ENCODE data around the gene PCCA.
"Not testable (repeated sequence)": the region's sequence is repeated elsewhere in the genome, so short reads cannot be mapped to it uniquely, and the experiment has no call there.

PCCA gene

DNA sequence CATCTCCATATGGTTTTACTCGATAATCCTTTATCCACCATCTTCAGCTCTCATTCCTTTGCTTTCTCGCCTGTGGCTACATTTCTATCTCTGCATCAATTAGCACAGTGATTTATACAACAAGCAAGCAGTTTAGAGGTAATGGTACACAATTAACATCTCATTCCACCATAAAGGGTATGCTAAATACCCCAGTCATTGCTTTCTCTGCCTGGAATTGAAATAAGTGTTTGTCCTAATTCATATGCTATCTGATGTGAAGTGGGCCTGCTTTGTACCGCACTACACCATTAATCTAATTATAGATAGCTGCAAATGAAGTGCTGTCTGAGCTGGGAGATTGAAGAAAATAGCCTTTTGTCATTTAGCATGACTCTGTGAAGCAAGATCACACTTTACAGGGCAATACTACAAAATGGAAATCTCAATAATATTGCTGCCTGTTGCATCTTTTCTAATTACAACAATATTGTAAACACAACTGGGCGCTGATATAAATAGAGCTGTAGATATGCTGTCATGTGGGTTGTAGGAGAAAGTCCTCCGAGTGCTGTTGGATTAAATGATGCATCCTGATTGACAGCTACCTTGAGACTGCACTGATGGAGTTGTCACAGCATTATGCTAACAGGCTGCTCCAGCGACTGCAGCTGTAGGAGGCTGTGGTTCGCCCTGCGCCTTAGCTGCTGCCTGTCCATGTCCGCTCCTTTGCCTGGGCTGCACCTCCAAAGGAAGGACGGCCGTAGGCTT is 421.5 kb downstream of the PCCA start:
- DNase-seq (ENCODE audit: low spot score), result no peak

GRCh38 chr13:100511466-100511865 is 422.6 kb downstream of the PCCA start:
- DNase-seq (ENCODE audit: low spot score), result no peak

DNA sequence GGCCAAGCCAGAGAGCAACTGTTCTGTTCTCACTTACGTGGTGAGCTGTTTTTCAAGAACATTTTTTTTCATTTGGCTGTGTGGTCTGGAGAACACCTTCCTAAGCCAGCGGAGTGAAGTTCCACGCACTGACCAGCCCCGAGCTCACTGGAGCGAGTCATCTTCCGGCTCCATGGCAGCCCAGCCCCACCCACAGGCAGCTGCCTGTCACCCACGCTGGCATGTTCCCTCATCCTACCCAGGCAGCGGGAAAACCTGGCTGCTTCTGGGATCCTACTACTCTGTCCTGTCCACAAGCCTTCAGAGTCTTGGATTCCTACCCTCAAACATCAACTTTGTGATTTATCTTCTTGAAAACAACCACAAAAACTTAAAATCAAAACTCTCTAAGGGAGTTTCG is 423.5 kb downstream of the PCCA start:
- DNase-seq (ENCODE audit: low spot score), result no peak

- no peak for DNase-seq (ENCODE audit: low spot score)
Observed at GRCh38 chr13:100513171-100513570, 424.3 kb downstream of the PCCA start.

DNA sequence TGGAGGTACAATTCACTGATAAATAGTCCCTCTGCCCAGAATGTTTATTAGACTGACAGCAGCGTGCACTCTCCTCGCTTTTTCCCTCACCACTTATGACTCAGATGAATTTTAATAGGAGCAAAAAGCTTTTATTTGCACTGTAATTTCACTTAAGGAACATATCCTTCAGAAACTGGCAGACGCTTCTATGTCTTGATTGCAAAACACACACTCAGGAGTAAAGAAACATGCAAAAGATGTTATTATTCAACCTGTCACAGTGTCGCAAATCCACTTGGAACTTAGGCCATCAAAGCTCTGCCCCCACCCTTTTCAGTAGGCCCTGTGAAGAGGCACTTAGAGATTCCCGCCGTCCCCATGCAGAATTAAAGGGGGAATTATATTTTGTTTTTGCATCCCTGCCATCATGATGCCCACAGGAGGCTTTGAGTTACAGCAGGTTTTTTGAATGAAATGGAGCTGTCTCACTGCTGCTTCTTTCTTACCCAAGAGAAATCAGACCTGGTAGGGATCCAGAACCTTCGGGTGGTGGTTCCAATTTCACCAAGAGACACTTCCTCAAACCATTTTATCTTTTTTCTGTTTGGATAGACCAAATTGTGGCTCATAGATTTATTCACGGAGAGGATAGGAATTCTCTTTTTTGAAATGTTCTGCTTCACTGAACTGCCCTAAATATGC is 425.2 kb downstream of the PCCA start:
- DNase-seq (ENCODE audit: low spot score), result no peak

- DNase-seq (ENCODE audit: low spot score), result peak; percentile 93
Observed at GRCh38 chr13:100514788-100515409, 426.0 kb downstream of the PCCA start.

DNA sequence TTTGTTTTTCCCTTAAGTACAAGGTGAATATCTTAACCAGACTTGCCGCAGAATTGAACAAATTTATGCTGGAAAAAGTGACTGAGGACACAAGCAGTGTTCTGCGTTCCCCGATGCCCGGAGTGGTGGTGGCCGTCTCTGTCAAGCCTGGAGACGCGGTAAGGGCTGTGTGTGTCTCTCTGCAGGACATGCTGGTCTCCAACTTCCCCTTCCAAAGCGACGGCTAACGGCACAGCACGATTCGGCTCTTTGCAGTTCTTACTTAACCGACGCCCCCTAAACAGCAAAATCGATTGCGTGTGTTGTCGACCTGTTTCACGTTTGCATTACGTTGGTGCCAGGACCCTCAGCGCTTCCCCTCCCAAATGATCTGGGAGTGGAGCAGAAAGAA is 426.5 kb downstream of the PCCA start:
- DNase-seq (ENCODE audit: low spot score), result no peak

- DNase-seq (ENCODE audit: low spot score), result no peak
Observed at GRCh38 chr13:100517135-100517534, 428.2 kb downstream of the PCCA start.

- DNase-seq (ENCODE audit: low spot score), result no peak
Observed at GRCh38 chr13:100517728-100518127, 428.8 kb downstream of the PCCA start.

- DNase-seq (ENCODE audit: low spot score), result no peak
Observed at GRCh38 chr13:100518394-100519062, 429.6 kb downstream of the PCCA start.

DNA sequence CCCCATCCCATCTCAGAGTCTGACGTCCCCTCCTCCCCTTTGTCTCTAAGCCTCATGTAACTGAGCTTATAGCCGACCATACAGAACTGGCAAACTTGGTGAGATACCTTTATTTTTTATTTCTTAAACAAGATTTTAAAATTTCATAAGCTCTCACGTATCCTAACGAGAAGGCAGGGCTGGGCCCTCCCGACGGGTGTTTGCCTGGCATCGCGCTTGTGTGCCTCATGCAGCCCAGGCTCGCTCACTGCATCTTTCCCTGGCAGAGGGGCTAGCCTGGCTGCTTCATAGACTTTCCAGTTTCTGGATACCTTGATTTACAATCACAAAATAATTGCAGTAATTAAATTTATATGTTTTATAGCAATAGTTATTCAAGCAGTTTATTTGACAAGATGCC is 430.7 kb downstream of the PCCA start:
- no peak for DNase-seq (ENCODE audit: low spot score)

DNA sequence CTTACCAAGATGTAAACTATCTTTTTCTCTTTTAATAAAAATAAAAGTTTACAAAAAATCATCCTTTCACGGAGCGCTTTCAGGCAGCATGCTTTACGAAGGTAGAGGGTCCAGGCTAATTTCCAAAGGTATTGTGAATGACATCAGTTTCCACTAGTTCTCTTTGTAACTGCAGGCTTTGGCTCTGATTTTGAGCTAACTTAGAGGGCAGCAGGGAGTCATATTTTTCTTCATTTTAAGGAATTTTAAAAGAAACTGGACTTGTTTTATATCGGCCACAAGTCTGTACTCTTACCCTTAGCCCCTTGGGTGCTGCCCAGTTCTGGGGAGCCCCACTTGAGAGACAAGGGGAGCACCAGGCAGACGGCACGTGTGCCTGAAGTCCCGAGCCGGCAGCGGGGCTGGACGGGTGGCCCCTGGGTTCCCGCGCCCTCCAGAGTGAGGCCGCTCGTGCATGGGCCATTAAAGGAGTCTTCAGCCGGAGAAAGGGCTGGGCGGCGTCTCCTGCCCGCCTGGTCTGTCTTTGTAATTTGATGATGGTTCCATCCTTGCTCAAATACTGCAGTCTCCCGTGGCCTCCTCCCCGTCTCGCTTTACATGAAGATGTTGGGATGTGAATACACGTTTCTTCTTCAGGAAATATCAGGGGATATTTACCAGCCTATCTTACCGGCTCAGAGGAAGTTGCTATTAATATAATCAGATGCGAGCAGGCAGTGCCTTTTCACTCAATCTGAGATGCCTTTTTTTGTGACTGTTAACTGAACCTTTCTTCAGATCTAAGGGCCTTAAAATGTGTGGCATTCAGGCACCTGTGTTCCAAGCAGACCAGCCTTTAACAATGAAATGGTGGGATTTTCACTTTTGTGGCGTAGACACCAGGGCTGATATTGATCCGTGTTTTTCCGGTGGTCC is 432.3 kb downstream of the PCCA start:
- DNase-seq (ENCODE audit: low spot score), result no peak

- DNase-seq (ENCODE audit: low spot score), result no peak
Observed at GRCh38 chr13:100521851-100522617, 433.1 kb downstream of the PCCA start.

DNA sequence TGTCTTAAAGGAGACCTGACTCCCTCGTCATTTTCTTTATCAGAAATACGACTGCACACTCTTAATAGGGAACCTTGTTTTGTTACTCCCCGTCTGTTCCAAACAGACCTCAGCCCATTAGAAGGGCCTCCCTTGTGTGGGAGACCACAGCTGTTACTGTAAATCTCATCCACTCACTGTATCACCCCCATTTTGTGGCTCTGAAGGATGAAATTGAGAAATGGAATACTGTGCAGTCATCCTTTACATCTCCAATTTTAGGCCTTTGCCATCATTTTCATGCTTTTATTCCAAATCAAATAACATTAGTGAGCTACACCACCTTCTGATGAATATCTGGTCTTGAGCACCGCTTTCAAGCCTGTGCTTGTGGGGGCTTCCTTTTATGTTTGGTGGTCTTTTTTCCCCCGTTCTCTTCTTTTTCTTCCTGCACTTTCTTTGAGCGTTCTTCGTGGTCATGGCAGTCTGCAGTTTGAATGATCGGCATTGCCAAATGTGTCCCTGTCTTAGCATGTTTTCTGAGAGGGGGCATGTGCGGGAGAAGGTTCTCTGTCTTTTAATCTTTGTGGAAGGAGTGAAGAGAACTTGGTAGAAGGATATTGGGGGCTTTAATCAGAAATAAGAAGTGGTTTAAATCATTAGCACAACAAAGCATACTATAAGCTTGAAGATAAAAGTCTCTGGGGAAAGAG is 433.9 kb downstream of the PCCA start:
- DNase-seq (ENCODE audit: low spot score), result no peak

DNA sequence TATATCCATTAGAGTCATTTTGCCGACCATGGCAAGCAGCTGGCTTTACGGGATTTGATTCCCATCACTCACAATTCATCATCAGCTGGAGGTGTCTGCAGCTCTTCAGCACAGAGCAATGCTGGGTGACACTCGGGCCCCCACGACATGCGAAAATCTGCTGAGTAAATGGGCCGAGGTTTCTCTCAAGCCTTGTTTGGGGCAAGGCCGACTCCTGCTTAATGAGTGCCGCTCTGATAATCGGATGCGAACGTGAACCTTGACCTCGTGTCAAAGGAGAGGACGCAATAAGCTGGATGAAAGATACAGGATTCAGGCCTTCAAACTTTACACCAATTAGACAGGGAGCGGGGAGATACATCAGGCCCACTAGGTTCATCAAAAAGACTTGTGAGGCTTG is 434.5 kb downstream of the PCCA start:
- no peak for DNase-seq (ENCODE audit: low spot score)

GRCh38 chr13:100523981-100524386 is 435.1 kb downstream of the PCCA start:
- DNase-seq (ENCODE audit: low spot score), result no peak

DNA sequence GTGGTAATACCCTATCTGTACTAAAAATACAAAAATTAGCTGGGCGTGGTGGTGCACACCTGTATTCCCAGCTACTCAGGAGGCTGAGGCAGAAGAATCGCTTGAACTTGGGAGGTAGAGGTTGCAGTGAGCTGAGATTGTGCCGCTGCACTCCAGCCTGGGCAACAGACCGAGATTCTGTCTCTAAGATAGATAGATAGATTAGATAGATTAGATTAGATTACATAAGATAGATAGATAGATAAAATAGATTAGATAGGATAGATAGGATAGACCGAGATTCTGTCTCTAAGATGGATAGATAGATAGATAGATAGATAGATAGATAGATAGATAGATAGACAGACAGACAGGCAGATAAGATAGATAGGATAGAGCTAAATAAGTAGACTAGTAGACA is 435.8 kb downstream of the PCCA start:
- DNase-seq (ENCODE audit: low spot score), result not testable (repeated sequence)

DNA sequence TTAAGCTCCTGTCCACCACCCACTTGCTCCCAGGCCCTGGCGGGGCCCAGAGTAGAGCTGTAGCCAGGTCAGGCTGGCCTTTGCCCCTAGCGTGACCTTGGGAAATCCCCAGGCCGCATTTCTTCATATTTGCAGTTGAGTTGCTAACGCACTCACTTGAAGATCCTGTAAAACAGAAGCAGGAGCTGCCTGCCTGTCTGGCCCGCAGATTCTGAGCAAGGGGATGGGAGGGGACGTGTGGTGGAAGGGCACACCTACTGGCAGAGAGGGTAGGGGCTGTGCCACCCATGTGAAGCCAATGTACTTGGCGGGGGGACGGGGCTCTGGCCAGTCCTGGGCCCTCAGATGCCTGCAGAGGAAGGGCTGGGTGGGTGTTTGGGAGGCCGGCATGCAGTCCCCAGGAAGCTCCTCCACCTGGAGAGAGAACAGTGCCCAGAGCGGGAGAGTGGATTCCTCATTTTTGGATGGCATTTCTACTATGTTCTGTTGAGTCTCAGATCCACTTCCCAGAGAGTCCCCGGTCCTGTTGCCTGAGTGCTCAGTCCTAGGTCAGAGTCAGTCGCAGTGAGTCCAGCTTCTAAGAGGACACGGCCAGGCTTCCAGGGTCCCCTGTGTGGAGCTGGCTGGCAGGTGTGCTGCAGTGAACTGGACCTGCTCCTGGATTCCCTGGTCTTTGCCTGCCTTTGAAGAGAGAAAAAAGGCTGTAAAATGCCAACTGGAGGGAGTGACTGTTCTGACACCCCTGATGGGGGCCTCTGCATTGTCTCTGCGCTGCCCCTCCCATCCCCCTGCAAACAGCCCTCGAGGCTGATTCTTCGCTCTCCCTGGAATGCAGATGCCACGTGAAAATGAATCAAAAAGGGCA is 436.8 kb downstream of the PCCA start:
- no peak for DNase-seq (ENCODE audit: low spot score)

DNA sequence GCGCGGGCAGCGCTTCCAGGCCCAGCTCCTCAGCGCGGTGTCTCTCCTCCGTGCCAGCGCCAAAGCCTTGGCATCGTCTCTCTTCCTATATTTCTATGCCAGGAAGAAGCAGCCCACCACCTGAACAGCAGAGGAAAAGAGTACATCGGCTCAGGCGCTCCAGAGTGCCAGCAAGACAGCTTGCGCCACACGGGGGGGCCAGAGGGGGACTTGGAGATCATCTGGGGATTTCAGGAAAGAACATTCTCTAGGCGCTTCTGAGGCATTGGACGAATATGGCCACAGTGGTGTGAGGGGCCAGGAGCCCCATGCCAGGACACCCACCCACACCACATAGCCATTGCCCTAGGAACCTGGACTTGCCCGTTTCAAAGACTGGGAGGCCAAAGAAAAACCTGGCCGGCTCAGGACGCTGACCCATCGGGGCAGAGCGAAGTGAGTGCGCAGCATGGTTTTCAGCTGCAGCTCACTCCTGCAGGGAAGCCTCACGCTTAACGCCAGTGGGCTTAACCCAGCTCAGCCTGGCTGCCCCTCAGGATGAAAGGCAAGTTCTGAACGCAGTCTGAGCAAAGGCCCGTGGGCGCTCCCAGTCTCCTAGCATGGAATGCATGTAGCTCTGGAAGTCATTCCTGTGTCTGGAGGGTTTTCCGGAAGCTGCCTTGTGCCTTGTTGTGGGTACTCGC is 437.6 kb downstream of the PCCA start:
- no peak for DNase-seq (ENCODE audit: low spot score)
